Endodermal cell (in vitro differentiated cells): ENCODE data around the gene OTC. TPM values are rescaled to one million over a fixed set of nuclear protein-coding genes. Genes with fewer than 3 reads are reported as not detected.

Source experiments
- DNase-seq: peaks from one replicate; pipeline ENCODE4 v3.0.0-alpha.2; 2017
- H3K27ac ChIP-seq: 2 replicates; pipeline ENCODE4 v1.5.1; 2013; ENCODE audit warnings: mild to moderate bottlenecking, low read depth, low read length, moderate library complexity
- H3K27me3 ChIP-seq: 2 replicates; pipeline ENCODE4 v1.6.1; 2013; ENCODE audit warnings: mild to moderate bottlenecking, low read length, moderate library complexity; ENCODE audit not compliant: insufficient read depth, control insufficient read depth, poor library complexity, severe bottlenecking
- H3K36me3 ChIP-seq: 2 replicates; pipeline ENCODE4 v1.7.0; 2013; ENCODE audit warnings: mild to moderate bottlenecking, low read length, moderate library complexity; ENCODE audit not compliant: control insufficient read depth, insufficient read depth
- H3K4me1 ChIP-seq: one replicate; pipeline ENCODE4 v1.7.0; 2013; ENCODE audit warnings: low read length; ENCODE audit not compliant: control insufficient read depth, insufficient read depth
- H3K4me3 ChIP-seq: 2 replicates; pipeline ENCODE4 v1.5.1; 2013; ENCODE audit warnings: mild to moderate bottlenecking, low read length, moderate library complexity
- H3K9ac ChIP-seq: 2 replicates; pipeline ENCODE4 v1.6.1; 2013; ENCODE audit warnings: mild to moderate bottlenecking, low read length, moderate library complexity; ENCODE audit not compliant: poor library complexity, severe bottlenecking; ENCODE audit errors: extremely low read depth
- H3K9me3 ChIP-seq: 2 replicates; pipeline ENCODE4 v1.6.1; 2013; ENCODE audit warnings: mild to moderate bottlenecking, low read length, moderate library complexity; ENCODE audit not compliant: control insufficient read depth
- H3K27ac Mint-ChIP-seq: 2 replicates; pipeline ENCODE4 v1.8.0; 2020; ENCODE audit warnings: mixed read lengths
- H3K27me3 Mint-ChIP-seq: 2 replicates; pipeline ENCODE4 v1.8.0; 2021; ENCODE audit warnings: mild to moderate bottlenecking, mixed read lengths; ENCODE audit not compliant: insufficient read depth
- H3K36me3 Mint-ChIP-seq: 2 replicates; pipeline ENCODE4 v1.8.0; 2020; ENCODE audit warnings: low read depth, mixed read lengths
- H3K4me1 Mint-ChIP-seq: 2 replicates; pipeline ENCODE4 v1.8.0; 2020; ENCODE audit warnings: mixed read lengths
- H3K4me3 Mint-ChIP-seq: 2 replicates; pipeline ENCODE4 v1.8.0; 2020; ENCODE audit warnings: mild to moderate bottlenecking, moderate library complexity, mixed read lengths
- H3K9me3 Mint-ChIP-seq: 2 replicates; pipeline ENCODE4 v1.8.0; 2020; ENCODE audit warnings: mild to moderate bottlenecking, mixed read lengths
- WGBS, 2 experiments: methylation state at CpG; one replicate each; pipeline versions ENCODE4 v1.1.5 to v1.1.7; 2013; ENCODE audit warnings: missing lambda C conversion rate in 2 of 2, mixed read lengths in 1 of 2; ENCODE audit not compliant: insufficient coverage in 1 of 2, insufficient read length in 1 of 2; 5-methylcytosine and 5-hydroxymethylcytosine counted together
- total RNA-seq, 2 donors: library from RNA; stranded (reverse); fragmentation: NEBNext Ultra II Directional in 1 of 2; extraction: Animal tissue kit (Norgen Biotek cat#: 25700) in 1 of 2; gene quantifications; 2 replicates in 1 of 2; 3 replicates in 1 of 2; pipeline ENCODE4 v1.2.1, GENCODE V29; 2021
- TF ChIP-seq, protein P1 (sequence below): fragments of 200-600 bp; sonication (generic); conservative IDR thresholded peaks from 2 replicates; pipeline ENCODE4 v1.5.0; 2021; ENCODE audit warnings: antibody characterized with exemption, mild to moderate bottlenecking

The OTC gene
- total RNA-seq, 2 donors from 2014 or later = not detected

DNA sequence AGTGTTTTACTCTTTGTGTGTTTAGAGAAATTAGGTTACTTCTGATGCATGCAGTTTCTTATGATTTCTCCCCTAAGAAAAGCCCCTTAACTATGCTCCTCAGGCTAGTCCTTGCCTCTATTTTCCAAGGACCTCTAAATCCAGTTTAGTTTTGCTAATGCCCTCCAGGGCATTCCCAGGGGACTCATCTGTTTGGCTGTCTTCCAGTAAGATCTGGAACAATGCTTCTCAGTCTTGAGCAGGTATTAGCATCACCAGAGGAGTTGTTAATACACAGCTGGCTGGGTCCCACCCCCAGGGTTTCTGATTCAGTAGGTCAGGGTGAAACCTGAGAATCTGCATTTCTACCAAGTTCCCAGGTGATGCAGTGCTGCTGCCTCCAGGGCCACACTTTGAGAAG, 56.9 kb downstream of the OTC start:
- H3K9me3 Mint-ChIP-seq = peaks cover 45% of the 10 kb centered on the region
- Histone ChIP-seq H3K36me3 (no peaks in the 10 kb centered on the region), H3K9ac (no peak overlapping the region), H3K27me3 (no peaks in the 10 kb centered on the region), H3K9me3 (no peaks in the 10 kb centered on the region), H3K4me3 (no peak overlapping the region), H3K4me1 (no peaks in the 10 kb centered on the region), H3K27ac (no peak overlapping the region)
- no peak overlapping the region for H3K4me3 Mint-ChIP-seq
- DNase-seq = no peak
- TF ChIP-seq, protein P1, sequence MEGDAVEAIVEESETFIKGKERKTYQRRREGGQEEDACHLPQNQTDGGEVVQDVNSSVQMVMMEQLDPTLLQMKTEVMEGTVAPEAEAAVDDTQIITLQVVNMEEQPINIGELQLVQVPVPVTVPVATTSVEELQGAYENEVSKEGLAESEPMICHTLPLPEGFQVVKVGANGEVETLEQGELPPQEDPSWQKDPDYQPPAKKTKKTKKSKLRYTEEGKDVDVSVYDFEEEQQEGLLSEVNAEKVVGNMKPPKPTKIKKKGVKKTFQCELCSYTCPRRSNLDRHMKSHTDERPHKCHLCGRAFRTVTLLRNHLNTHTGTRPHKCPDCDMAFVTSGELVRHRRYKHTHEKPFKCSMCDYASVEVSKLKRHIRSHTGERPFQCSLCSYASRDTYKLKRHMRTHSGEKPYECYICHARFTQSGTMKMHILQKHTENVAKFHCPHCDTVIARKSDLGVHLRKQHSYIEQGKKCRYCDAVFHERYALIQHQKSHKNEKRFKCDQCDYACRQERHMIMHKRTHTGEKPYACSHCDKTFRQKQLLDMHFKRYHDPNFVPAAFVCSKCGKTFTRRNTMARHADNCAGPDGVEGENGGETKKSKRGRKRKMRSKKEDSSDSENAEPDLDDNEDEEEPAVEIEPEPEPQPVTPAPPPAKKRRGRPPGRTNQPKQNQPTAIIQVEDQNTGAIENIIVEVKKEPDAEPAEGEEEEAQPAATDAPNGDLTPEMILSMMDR = no peak
- H3K27ac Mint-ChIP-seq = no peak overlapping the region
- peaks cover 5% of the 10 kb centered on the region for H3K4me1 Mint-ChIP-seq
- no peaks in the 10 kb centered on the region for H3K27me3 Mint-ChIP-seq
- no peaks in the 10 kb centered on the region for H3K36me3 Mint-ChIP-seq

DNA sequence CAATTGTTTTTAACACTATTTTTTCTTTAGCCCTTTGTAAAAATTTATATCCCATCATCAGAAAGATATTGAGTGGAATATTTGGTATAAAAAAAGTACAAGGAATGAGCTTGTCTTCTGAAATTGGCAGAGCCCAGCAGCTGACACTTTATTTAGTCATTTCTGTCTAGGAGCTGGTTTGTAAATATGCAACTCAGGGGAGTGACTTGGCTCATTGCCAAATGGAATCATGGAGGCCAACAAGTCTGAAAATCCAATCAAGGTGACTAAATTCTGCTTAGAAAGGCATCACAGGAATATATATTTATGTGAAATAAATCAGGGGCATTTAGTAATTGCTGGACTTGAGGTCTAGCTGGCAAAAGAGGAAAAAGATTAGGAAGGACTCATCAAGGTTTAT, 74.4 kb downstream of the OTC start:
- no peak for DNase-seq
- H3K4me1 ChIP-seq = no peaks in the 10 kb centered on the region
- H3K9ac ChIP-seq = no peak overlapping the region
- no peak overlapping the region for H3K27ac ChIP-seq
- no peaks in the 10 kb centered on the region for H3K9me3 ChIP-seq
- H3K27me3 ChIP-seq = no peaks in the 10 kb centered on the region
- Mint-ChIP-seq H3K27ac (no peak overlapping the region), H3K4me1 (no peaks in the 10 kb centered on the region), H3K4me3 (no peak overlapping the region), H3K36me3 (no peaks in the 10 kb centered on the region), H3K9me3 (peaks cover 30% of the 10 kb centered on the region), H3K27me3 (no peaks in the 10 kb centered on the region)
- no peak overlapping the region for H3K4me3 ChIP-seq
- TF ChIP-seq, protein P1 = no peak
- no peaks in the 10 kb centered on the region for H3K36me3 ChIP-seq

DNA sequence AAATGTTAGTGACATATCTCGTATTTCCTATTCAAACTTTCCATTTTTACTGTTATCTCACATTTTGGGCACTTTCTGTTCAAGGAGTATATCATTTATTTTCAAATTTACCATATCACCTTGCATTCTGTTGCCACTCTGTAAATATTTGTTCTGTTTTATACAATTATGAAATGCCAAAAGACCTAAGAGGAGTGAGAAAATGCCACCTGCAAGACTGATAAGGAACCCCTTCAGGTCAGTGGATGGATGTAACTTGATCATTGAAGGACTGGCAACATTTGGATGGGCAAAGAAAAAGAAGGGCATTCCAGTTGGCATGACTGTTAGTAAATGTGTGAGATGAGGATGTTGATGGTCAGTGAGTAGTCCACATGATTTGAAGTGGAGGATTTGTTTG, 79.1 kb downstream of the OTC start:
- peaks cover 41% of the 10 kb centered on the region for H3K9me3 Mint-ChIP-seq
- TF ChIP-seq, protein P1 = no peak
- H3K36me3 ChIP-seq = no peaks in the 10 kb centered on the region
- no peak overlapping the region for H3K4me3 Mint-ChIP-seq
- no peaks in the 10 kb centered on the region for H3K36me3 Mint-ChIP-seq
- H3K27me3 ChIP-seq = no peaks in the 10 kb centered on the region
- H3K27ac Mint-ChIP-seq = no peak overlapping the region
- H3K4me1 Mint-ChIP-seq = no peaks in the 10 kb centered on the region
- H3K27ac ChIP-seq = no peak overlapping the region
- no peak overlapping the region for H3K4me3 ChIP-seq
- no peaks in the 10 kb centered on the region for H3K27me3 Mint-ChIP-seq
- no peaks in the 10 kb centered on the region for H3K9me3 ChIP-seq
- WGBS, 2 experiments = 75 to 100% methylated on average over 1 of the region's 1 CpG
- DNase-seq = no peak
- no peak overlapping the region for H3K9ac ChIP-seq
- no peaks in the 10 kb centered on the region for H3K4me1 ChIP-seq
